HepG2 (cell line): Measurements from ENCODE around the gene PEAK3.

Experiments
- CTCF ChIP-seq: sonication (generic); formaldehyde crosslinking; IDR thresholded peaks from 2 replicates; pipeline ENCODE4 v1.5.0; 2020; ENCODE audit warnings: mild to moderate bottlenecking, missing genetic modification reagents, moderate library complexity
- HOXA7 ChIP-seq: sonication (generic); formaldehyde crosslinking; IDR thresholded peaks from 2 replicates; pipeline ENCODE4 v1.8.1; 2022; ENCODE audit warnings: mild to moderate bottlenecking, missing genetic modification reagents, moderate library complexity

- TF ChIP-seq HOXA7 (CRISPR knock-in tag), result no peak
- no peak for TF ChIP-seq CTCF (CRISPR knock-in tag)
Observed at GRCh38 chr19:2282862-2283237, 875 bp upstream of the PEAK3 start.
